ENCODE measurements around the gene TIMM22.

Gene TIMM22

GRCh38 chr17:1002771-1003555 is 6.0 kb downstream of the TIMM22 start:
- DNase-seq (ENCODE audit: low read depth), result peak; percentile 15

- DNase-seq (ENCODE audit: low read depth), result no peak
These were observed 6.7 kb downstream of the TIMM22 start for GRCh38 chr17:1003633-1003971.

DNA sequence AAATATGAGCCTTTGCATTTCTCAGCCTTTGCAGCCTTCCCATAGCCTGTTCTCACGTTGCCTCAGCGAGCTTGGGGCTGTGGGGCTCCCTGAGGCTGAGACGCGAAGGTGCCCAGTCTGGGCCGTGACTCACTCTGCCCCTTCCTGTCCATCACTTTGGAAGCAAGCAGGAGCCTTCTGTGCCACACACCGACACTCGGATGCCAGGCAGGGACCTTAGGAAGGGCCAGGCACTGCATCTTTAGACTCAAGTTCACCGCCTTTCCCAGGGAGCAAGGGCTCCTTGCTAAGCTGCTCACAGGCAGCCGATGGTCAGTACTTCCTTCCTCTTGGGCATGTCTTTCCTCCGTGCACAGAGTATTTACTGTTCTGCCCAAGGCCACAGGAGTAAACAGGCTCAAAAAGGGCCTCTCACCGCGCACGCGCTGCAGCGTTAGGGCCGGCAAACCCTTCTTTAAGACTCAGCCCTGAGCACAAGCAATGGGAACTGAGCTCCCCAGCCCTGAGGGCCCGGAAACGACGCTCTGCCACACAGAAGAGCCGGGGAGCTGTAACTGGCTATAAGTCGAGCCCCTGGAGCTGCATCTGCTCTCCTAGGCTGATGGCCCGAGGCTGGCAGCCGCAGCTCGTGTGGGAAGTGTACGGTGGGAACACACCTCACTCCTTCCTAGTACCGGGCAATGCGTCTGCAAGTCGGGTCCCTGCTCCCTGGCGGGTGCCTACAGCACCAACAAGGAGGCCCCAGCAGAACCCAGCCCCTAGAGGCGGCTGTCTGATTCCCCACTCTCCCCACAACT is 7.2 kb downstream of the TIMM22 start:
- DNase-seq (ENCODE audit: low read depth), result no peak

DNA sequence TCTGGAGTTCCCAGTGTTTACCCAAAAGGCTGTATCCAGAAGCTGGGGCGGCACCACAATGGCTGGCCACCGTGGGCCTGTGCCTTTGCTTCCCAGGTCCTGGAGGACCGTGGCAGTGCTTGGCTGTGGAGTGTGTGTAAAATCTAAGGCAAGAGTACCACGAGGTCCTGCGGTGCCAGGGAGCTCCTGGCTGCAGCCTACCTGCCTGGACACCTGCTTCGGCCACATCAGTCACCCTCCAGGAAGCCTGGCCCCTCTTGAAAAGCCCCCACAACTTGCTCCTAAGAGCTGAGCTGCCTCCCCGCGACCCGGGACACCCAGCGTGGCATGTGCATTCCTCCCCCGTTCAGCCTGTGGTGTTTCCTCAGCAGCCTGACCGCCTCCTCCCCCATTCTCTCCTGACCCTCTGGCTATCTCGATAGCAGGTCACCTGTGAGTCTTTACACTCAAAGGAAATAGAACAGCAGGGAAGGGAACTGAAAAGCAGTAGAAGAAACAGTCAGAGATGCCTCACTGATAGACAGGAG is 7.9 kb downstream of the TIMM22 start:
- no peak for DNase-seq (ENCODE audit: low read depth)

GRCh38 chr17:1005361-1005946 is 8.5 kb downstream of the TIMM22 start:
- DNase-seq (ENCODE audit: low read depth), result no peak

DNA sequence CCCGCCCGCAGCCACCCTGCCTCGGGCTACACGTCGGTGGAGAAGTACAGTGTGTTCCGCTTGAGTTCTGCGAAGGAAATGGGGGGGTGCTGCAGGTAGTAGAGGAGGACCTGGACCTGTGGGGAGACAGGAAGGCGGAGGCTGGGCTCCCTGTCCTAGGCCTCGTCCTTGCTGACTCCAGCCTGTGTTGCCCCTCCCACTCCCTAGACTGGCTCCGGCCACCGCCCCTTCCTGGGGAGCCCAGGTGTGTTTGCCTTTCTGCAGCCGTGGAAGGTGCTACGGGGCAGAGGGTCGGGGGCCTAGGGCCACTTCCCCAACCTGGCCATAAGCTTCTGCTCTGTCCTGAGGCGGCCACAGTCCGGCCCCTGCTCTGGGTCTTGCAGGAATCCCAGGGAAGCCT is 9.1 kb downstream of the TIMM22 start:
- DNase-seq (ENCODE audit: low read depth), result no peak

DNA sequence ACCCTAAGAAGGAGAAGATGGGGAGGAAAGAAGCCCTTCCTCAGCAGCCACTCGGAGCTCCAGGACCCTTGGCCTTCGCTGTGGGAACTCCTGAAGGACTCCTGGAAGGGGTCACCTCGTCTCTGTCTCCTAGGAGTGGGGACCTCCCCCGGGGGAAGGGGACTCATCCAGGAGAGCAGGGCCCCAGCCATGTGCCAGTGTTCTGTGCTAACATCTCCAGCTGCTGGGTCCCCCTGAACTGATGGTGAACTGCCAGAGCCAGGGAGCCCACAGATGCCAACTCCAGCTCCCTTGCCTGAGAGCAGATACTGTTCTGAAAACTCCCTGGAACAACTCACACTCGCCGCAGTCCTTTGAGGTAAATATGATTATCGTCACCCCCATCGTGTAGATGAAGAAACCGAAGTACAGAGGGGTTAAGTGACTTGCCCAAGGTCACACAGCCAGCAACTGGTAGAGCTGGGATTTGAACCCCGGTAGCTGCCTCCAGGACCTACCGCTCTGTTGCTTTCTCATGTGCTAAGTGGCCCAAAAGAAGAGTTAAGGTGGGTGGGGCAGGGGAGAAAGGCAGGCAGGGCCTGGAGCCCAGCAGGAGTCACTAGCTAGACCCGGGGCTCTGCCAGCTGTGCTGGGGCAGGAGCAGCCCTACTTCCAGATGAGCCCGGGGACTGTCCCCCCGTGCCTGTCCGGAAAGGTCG is 10.5 kb downstream of the TIMM22 start:
- no peak for DNase-seq (ENCODE audit: low read depth)

DNA sequence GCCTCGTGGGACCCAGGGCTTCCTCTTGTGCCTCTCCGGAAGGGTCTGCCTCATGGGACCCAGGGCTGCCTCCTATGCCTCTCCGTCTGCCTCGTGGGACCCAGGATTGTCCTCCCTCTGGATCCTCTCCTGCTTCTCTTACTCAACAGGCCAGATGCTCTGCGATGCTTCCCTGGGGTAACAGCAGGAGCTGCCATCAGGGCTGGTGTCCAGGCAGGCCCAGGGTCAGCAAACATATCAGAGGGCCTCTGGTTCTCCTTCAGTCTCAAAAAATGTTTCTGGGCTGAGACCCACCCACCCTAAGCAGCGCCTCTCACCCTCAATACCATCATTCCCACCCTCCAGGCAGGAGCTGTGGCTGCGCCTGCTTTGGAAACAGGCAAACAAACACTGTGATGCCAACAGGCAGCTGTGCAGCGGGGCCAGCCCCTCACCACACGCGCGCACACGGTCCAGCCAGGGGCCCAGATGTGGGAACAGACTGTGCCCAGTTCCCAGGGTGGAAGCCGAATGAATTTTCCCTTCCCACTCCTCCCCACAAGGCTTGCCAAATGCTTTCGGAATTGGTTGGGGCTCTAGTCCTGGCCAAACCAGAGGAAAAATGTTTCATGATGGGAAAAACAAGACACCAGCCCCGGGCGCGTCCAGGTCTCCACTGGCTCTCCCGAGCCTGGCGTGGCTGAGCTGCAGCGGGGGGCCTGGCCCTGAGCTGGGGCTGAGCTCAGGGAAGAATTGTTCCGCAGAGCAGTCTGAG is 11.3 kb downstream of the TIMM22 start:
- no peak for DNase-seq (ENCODE audit: low read depth)

- DNase-seq (ENCODE audit: low read depth), result no peak
These were observed 12.5 kb downstream of the TIMM22 start for GRCh38 chr17:1009229-1010085.

DNA sequence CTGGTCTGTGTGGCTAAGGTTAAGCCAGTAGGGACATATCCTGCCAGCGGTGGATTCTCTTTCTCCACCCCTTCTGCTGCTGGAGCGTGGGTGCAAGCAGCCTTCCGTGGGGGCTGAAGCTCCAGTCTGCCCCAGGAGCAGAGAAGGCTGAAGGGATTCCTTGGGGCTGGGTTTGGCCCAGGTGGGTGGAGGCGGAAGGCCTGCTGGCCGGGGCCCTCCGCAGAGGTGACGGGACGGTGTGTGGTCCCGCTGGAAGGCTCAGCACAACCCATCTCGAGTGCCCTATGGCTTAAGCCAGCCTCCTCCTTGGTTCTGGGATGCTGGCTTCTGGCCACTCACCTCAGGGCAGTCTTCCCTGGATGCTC is 13.1 kb downstream of the TIMM22 start:
- no peak for DNase-seq (ENCODE audit: low read depth)

GRCh38 chr17:1010586-1010985 is 13.7 kb downstream of the TIMM22 start:
- no peak for DNase-seq (ENCODE audit: low read depth)

GRCh38 chr17:1011138-1011537 is 14.2 kb downstream of the TIMM22 start:
- no peak for DNase-seq (ENCODE audit: low read depth)

DNA sequence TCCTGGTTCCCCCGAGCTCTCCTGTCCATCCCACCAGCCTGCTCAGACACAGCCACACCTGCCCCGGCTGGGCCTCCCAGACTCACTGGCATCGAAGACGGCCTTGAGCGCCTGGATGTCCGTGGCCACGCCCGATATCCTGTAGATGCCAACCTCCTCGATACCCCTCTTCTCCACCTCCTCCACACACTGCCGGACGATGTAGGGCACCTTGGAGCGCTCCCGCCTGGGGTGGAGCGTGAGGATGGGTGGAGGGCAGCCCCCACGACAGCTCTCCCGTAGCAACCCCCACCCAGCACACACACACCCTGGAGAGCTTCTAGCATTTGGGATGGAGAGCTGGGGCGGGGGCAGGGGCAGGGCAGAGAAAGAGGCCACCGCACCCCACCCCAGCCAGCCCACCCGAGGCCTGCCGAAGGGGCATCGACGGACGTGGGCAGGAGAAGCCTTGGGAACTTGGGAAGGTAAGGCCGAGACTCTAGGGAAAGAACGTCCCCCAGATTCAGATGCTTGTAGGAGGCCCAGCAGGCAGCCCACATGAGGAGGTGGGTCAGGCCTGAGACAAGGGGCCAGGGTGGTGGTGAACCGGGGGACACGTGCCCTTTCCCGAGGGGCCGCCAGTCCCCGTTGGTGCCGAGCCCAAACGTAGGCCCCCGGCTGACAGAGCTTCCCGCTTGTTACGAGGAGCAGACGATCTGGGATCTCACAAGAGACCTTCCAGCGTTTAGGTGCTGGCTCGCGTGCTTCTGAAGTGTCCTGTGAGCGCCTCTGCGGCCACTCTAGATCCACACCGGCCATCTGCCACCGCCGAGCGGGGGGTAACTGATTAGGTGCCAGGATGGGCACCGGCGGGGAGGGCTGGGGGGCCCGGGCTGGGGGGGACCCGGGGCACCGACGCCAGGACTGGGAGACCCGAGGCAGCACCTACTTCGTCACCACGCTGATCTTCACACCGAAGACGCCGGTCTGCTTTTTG is 15.1 kb downstream of the TIMM22 start:
- no peak for DNase-seq (ENCODE audit: low read depth)

DNA sequence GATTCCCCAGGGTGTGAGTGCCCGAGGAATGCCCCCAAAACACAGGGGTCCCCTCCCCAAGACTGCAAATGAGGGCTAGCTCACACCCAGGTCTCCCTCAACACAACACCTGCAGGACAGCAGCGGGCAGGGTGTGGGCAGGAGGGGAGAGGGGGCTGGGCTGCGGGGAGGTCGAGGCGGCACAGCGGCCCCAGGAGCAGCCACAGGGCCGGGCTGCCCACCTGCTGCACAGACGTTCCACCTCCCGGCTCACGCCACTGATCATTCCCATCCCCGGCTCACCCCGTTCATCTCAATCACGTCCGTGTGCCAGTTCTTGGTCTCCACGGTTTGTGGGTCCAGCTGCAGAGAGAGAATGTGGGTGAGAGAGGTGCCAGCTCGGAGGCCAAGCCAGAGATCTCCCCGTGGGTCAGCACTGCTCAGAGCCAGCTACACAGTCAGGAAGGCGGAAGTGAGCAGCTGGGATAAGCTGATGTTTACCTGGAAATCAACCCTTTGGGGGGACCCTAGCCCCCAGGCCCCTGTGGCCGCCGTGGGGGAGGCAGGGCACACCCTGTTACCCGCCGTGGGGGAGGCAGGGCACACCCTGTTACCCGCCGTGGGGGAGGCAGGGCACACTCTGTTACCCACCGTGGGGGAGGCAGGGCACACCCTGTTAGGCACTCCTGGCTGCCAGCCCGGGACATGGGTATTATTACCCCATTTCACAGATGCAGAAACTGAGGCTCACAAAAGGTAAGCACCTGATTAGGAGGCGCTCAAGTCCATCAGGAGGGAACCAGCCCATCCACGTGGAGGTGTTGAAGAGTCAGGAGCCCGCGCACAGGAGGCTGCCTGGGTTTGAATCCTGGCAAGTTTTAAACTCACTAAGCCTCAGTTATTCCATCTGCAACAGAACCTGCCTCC is 16.1 kb downstream of the TIMM22 start:
- no peak for DNase-seq (ENCODE audit: low read depth)

DNA sequence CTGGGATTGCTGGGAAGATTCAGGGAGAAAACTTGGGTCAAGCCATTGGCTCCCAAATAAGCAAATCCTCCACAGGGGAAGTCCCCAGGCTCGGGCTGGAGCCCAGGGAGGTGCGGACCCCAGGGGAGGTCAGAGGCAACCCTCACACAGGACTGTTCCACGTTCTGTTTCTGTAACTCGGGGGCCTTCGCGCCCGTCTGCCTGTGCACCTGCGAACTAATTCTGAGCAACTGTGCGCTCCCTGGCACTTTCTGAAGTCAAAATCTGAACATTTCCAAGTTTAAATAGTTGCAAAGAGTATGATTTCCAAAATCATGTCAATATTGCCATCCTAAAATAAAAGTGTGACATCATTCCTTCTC is 16.8 kb downstream of the TIMM22 start:
- DNase-seq (ENCODE audit: low read depth), result no peak

GRCh38 chr17:1018547-1018946 is 21.6 kb downstream of the TIMM22 start:
- DNase-seq (ENCODE audit: low read depth), result no peak

GRCh38 chr17:1019451-1019850 is 22.5 kb downstream of the TIMM22 start:
- no peak for DNase-seq (ENCODE audit: low read depth)

- no peak for DNase-seq (ENCODE audit: low read depth)
These were observed 24.2 kb downstream of the TIMM22 start for GRCh38 chr17:1021147-1021546.

Measured in ELR (cell line).